ENCODE results near the gene FBXW4.
"Not testable (repeated sequence)": the region's sequence is repeated elsewhere in the genome, so short reads cannot be mapped to it uniquely, and the experiment has no call there.

Gene FBXW4

DNA sequence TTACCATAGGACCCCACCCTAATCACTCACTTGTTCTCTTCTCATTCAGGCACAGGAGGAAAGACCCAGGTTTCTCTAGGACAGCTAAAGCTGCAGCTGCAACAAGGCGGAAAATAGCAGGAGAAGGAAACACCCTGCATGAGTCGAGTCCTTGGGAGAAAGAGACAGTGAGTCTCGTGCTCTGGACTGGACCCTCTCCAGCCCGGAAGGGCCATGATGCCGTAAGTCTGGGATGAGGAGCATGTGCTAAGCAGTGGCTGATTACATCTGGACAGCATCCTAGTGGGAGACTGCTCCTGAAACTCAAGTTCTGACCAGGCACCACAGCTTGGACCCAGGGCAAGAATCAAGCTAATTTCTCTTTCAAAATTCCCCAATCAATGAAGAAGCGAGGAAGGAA, 39.4 kb downstream of the FBXW4 start:
- DNase-seq: peak; percentile 10

DNA sequence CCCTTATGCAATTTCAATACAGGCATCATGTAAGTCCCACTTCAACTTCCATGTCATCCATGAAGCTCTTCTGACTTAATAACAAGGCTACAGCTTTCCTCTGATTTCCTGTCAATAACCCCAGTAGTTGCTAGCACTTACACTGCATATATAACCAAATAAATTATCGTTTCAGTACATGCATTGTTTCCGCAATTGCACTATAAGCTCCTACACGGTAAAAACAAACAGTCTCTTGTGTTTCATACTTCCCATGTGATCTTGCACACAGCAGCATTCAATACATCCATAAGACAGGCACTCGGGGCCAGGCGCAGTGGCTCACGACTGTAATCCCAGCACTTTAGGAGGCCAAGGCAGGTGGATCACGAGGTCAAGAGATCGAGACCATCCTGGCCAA, 41.4 kb downstream of the FBXW4 start:
- DNase-seq: no peak

DNA sequence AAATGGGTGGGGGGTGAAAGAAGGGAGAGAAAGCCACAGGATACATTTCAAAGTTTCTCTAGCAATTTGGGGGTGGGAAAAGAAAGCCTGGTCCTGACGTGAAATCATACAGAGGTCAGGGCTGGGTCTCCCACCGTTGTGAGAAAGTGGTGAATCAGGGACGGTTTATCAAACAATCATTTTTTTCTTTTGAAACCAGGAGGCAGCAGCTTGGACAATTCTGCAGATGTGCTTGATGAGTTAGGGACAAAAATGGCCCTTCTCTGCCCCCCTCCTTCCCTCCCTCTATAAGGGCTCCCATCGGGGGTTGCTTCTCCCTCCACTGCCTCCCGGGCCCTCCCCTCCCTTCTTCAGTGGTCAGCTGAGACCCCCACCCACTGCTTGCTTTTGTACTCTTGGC, 43.6 kb downstream of the FBXW4 start:
- DNase-seq: no peak

GRCh38 chr10:101650863-101651262, 44.1 kb downstream of the FBXW4 start:
- DNase-seq: no peak

- DNase-seq: no peak
Measured at GRCh38 chr10:101649525-101650085, 45.4 kb downstream of the FBXW4 start.

DNA sequence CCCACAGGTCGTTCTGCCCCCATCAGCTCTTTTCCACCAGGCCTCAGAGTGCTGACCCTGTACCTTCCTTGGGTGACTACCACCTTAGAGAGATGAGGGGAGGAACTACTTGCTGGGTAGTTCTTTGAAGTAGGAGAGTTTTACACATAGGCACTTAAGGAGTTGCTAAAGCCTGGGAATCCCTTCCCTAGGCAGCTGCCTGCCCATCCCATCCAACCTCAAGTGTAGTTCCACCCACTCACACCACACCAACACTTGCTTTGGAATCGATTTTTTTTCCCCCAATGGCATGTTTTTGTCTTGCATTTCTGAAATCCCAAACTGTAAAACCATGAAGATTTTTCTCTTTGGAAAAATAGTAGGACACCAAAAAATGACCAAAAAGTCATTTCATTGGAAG, 47.7 kb downstream of the FBXW4 start:
- no peak for DNase-seq

GRCh38 chr10:101646364-101646763, 48.6 kb downstream of the FBXW4 start:
- no peak for DNase-seq

- DNase-seq: no peak
Measured at GRCh38 chr10:101645659-101646058, 49.3 kb downstream of the FBXW4 start.

GRCh38 chr10:101644002-101644401, 51.0 kb downstream of the FBXW4 start:
- DNase-seq: no peak

GRCh38 chr10:101643546-101643945, 51.4 kb downstream of the FBXW4 start:
- DNase-seq: no peak

GRCh38 chr10:101639141-101639900, 55.6 kb downstream of the FBXW4 start:
- no peak for DNase-seq

DNA sequence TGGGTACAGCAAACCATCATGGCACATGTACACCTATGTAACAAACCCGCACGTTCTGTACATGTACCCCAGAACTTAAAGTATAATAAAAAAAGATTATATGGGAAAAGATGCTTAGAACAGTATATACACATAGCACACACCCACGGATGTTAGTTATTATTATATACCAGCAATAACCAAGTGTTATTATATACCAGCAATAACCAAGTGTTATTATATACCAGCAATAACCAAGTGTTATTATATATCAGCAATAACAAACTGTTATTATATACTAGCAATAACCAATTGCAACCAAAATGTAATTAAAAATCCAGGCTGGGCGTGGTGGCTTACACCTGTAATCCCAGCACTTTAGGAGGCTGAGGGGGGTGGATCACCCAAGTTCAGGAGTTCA, 61.5 kb downstream of the FBXW4 start:
- DNase-seq: not testable (repeated sequence)

GRCh38 chr10:101631821-101632475, 63.0 kb downstream of the FBXW4 start:
- DNase-seq: no peak

- no peak for DNase-seq
Measured at GRCh38 chr10:101630633-101630920, 64.4 kb downstream of the FBXW4 start.

DNA sequence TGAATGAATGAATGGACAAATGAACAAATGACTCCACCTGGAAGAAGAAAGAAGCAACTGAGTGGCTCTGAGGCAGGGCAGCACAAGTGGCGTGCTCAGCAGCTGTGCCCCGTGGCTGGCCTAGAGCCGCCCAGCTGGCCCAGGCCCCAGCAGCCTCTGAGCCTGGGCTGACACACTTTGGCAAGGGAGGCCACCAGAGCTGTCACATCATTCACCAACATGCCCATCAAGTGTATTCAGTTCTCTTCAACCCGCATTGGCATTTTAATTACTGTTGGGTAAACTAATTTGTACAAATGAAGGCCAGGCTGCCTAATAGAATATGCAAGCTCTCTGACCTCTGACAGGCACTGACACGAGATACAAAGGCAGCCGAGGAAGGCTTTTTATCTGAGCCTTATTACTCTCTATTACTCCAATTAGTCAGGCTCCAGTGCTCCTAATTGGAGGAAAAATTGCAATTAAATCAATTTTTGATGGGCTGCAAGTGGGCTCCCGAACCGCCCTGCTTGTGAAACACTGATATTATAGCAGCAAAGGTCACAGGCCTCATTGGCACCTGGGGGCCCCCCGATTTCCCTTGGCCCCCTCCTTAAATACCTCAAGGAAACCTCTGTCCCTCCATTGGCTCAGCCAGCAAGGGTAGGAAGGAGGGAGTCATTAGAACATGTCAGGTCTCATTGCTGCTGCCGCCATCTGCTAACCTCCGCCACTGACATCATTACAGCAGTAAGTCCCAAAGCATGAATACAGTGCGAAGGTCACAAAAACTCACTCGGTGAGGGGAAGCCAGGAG, 64.9 kb downstream of the FBXW4 start:
- DNase-seq: no peak

DNA sequence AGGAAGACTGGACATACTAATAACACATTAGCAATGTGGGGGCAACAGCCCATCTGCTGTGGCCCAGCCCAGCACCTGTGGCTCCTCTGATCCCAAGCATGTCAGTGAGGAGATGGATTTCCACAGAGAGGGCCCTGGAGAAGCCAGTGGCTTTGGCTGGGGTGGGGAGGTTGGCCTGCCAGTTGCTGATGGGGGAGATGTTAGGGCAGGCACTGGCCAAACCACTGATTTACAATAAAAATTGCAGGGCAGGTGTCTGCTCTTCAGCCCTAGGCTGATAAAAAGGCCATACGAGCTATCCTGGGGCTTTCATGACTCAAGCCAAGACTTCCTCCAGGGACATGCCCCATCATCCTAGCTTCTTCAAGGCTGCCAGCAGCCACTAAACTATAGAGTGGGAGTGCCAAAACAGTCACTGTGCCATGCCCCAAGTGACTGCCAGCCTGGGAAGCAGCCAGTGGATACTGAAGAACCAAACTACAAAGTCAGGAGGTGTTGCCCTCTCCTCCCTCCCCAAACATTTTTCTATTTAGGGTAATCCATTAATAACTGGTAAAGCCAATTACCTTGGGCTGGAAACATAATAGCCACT, 69.1 kb downstream of the FBXW4 start:
- no peak for DNase-seq

DNA sequence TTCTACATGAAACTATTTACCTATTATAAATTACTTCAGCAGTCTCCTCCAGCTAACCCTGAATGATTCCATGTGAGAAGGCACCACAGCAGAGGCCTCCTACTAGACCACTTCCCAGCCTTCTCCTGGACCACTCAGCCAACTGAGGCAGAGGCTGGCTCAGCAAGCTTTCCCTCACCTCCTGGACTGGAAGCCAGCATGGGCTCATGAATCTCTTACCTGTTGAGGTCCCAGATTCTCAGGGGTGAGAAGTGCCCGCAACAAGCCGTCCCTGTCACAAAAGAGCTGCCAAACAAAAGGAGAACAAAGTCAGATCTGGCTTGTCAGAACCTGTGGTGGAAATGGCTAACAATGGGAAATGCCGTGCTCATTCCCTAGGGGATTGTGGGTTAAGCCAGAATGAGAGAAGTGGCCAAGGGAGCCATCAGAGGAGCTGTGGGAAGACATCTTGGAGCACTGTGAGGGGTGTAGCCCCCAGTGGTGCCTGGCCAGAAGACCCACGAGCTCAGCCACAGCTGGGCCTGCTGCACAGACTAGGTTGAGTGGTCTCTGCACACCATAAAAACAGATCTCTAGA, 70.4 kb downstream of the FBXW4 start:
- no peak for DNase-seq

GRCh38 chr10:101623528-101623927, 71.4 kb downstream of the FBXW4 start:
- no peak for DNase-seq

GRCh38 chr10:101619983-101620382, 75.0 kb downstream of the FBXW4 start:
- DNase-seq: no peak

GRCh38 chr10:101618871-101619270, 76.1 kb downstream of the FBXW4 start:
- DNase-seq: no peak

DNA sequence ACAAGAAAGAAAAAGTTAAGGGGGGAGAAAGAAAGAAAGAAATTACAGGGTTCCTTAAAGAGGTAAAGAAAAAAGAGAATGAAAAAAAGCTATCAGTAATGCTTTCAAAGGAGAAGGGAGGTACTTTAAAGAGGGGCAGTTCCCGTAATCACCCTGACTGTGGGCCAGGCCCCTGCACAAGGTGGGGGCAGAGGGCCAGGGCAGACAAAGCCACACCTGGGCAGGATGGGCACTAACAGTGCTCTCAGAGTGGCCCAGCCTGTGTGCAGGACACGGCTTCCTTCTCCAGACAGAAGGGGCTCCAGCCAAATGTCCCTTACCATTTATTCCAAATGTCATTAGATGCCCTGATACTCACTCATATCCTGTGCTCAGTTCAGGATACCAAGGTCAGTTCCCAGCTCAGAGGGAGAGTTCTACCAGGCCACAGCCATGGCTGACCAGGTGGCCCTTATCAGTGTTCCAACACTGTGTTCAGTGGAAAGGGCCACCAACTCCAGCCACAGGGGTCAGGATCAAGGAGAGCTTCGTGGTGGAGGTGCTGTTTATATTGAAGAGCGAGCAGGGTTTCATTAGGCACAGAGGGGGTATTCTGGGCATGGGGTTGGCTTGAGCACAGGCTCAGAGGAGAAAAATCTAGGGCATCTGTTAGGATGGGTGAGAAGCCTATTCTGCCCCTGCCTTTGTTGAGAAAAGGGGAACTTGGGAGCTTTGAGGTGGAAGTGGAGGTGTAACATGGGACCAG, 77.0 kb downstream of the FBXW4 start:
- no peak for DNase-seq

Data from fibroblast of skin of abdomen (primary cell).